GM21447 (cell line): ENCODE measurements around the gene L3MBTL4.
"Not testable (repeated sequence)": the region's sequence is repeated elsewhere in the genome, so short reads cannot be mapped to it uniquely, and the experiment has no call there.

Experiments used
- ATAC-seq: cut with Tn5 transposase; IDR thresholded peaks from one replicate; pipeline ENCODE4 v1.9.1; 2021; ENCODE audit not compliant: unreplicated experiment

The L3MBTL4 gene

DNA sequence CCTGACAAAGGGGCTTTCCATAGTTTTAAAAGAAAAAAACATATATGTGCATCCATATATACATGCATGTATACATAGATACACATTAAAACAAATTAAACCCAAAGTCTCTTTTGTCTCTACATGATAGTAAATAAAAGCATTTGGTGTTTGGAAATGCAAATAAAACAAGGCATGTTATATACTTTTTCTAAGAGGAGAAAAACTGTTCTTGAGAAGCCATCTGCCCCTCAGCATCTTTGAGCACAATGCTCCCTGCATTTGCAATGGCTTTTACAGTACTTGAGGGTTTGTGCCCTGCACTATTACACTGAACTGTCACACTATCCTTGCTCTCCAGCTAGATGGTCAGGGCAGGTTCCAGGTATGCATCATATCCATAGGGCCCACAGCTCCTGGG lies 210.2 kb downstream of the L3MBTL4 start:
- no peak for ATAC-seq

- no peak for ATAC-seq
Measured at GRCh38 chr18:6203791-6204190, 210.9 kb downstream of the L3MBTL4 start.

DNA sequence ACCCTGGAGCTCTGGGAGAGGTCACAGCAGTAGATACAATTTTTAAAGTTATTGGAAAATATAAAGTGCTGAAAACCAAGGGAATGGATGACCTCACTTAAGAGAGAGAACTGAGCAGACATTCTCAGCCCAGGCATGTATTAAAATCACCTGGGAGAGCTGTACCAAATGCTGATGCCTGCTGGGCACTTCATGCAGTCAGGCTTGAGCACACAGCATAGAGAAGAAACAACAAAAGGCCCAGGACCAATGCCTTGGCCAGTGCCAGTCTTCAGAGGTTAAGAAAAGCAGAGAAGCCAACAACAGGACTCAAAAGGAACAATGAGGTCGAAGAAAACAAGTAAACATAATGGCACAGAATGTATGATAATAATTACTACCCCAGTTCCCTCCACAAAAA lies 211.8 kb downstream of the L3MBTL4 start:
- no peak for ATAC-seq

- no peak for ATAC-seq
Measured at GRCh38 chr18:6200204-6200774, 214.4 kb downstream of the L3MBTL4 start.

DNA sequence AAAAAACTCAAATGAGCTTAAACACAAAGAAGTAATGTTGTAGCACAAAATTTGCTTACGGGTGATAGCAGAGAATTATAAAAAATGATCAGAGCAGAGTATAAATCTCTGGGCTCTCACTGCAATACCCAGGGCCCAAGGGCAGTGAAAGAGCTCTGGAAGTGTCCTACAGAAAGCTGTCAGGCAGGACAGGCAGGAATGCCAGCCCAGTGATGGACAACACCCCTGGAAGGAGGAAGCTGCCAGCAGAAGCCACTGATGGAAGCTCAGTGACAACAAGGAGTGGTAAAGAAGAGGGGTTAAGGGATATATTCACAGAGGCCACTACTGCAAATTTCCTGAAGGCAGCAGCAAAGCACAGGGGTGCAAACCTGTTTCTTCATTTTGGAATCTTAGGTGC lies 214.9 kb downstream of the L3MBTL4 start:
- ATAC-seq, result no peak

GRCh38 chr18:6198585-6198984 lies 216.1 kb downstream of the L3MBTL4 start:
- no peak for ATAC-seq

DNA sequence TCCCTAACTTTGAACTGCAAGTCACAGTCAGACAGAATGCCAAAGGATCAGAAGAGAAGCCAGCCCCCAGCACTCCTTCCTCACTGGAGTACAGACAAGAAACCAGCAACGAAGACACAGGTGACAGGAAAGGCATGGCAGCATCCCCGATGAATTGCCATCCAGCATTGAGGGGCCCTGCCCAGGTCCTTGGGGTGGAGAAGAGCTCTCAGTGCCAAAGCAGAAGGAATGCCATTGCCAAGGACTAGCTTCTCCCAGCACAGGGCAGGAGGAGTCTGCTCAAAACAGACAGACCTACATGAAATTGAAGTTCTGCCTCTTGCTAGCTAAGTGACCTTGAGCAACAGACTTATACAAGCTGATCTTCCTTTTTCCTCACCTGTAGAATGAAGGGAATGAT lies 220.1 kb downstream of the L3MBTL4 start:
- no peak for ATAC-seq

DNA sequence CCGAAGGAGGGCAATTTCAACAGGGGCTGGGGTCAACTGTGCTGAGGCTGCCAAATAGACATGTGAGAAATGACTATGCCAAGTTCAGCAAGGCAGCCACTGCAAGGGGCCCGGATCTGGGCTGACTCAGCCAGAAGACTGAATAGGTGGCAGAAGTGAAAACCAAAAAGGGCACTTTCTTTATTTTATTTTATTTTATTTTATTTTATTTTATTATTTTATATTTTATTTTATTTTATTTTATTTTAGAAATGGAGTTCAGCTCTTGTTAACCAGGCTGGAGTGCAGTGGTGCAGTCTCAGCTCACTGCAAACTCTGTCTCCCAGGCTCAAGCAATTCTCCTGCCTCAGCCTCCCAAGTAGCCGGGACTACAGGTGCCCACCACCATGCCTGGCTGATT lies 228.9 kb downstream of the L3MBTL4 start:
- not testable (repeated sequence) for ATAC-seq

DNA sequence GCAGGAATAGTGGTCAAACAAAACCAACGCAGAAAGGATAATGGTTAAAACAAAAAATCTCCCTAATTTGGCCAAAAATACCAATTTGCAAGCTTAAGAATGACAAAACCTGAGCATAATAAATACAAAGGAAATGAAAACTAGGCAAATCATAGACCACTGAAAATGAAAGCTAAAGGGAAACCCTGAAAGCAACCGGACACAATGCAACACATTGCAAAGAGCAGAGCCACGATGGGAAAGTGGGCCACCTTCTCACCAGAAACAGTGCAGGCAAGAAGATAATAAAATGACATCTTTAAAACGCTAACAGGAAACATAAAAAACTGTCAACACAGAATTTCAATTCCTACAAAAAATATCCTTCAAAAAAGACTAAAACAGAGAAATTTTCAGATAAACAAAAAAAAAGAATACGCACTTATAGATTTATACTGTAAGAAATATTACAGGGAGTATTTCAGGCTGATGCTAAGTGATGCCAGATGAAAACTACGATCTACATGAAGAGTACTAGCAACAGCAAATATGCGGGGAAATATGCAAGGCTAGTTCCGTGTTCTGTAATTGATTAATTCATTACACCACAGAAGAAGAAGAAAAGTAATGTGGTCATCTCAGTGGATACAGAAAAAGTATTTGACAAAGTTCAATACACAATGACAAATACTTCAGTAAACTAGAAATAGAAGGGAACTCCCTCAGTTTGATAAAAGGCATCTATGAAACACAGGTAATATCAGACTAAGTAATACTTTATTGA lies 239.5 kb downstream of the L3MBTL4 start:
- no peak for ATAC-seq

DNA sequence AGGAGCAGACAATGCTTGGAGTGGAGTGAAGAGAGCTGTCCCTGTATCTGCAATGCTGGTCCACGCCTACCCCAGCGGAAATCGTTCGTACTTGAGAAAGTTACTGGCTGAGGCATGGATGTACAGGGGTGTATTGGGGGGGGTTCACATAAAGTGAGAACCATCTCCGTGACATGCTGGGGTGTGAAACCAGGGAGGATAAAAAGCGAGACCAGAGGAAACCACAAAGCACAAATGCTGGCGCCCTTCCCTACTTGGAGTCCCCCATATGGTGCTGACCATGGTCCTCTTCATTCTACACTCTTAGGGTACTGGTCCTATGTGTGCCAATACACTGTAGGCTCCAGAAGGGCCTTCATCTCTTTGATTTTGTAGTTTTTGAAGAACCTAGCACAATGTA lies 244.1 kb downstream of the L3MBTL4 start:
- ATAC-seq, result no peak

- ATAC-seq, result no peak
Measured at GRCh38 chr18:6161549-6161948, 253.2 kb downstream of the L3MBTL4 start.

- no peak for ATAC-seq
Measured at GRCh38 chr18:6159426-6159825, 255.3 kb downstream of the L3MBTL4 start.

GRCh38 chr18:6158958-6159357 lies 255.8 kb downstream of the L3MBTL4 start:
- ATAC-seq, result no peak

DNA sequence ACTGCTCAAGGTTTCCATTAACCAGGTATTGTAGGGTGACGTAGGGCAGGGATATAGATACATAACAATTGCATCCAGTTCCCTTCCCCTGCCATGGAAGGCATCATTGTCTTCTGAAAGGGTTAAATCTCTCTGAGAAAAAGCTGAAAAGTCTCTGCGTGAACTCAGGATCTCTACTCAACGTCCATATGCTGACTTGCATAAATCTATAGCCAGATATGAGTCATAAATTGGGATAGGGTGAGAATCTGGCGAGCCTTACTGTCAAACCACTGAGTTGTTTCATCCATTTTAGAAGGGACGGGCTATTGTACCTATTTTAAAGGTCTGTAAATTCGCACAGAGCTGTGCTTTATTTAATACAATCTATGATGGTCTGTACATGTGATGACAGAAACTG lies 258.3 kb downstream of the L3MBTL4 start:
- no peak for ATAC-seq

GRCh38 chr18:6155707-6156106 lies 259.0 kb downstream of the L3MBTL4 start:
- no peak for ATAC-seq

- no peak for ATAC-seq
Measured at GRCh38 chr18:6150430-6150829, 264.3 kb downstream of the L3MBTL4 start.

- ATAC-seq, result no peak
Measured at GRCh38 chr18:6146307-6146661, 268.4 kb downstream of the L3MBTL4 start.

DNA sequence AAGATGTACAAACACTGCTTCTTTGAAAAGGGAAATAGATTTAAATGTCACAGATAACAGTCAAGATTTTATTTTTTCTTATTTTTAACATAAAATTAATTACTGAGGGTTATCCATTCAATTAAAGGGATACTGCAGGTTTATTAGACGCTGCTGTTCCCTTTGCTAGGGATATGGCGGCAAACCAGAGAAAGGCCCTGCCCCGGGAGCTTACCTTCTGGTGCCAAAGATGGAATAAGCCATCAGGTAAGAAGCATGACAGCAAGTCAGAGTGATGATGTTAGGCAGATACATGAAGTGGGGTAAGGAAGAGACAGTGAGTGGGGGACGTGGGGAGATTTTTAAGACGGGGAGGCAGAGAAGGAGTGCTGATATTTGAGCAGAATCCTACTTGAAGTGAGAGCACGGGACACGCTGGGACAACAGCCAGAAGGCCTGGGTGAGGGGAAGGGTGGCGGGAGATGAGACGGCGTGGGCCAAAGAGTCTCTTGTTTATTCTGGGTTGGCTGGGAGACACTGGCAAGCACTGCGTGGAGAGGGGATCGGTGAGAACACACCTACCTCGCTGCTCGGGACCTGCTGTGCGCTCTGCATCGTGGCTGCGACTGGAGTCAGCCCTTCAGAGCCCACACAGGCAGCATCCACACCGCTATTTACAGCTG lies 268.9 kb downstream of the L3MBTL4 start:
- no peak for ATAC-seq

GRCh38 chr18:6139007-6139406 lies 275.7 kb downstream of the L3MBTL4 start:
- no peak for ATAC-seq

GRCh38 chr18:6135901-6136300 lies 278.8 kb downstream of the L3MBTL4 start:
- ATAC-seq, result not testable (repeated sequence)

- not testable (repeated sequence) for ATAC-seq
Measured at GRCh38 chr18:6135029-6135428, 279.7 kb downstream of the L3MBTL4 start.

DNA sequence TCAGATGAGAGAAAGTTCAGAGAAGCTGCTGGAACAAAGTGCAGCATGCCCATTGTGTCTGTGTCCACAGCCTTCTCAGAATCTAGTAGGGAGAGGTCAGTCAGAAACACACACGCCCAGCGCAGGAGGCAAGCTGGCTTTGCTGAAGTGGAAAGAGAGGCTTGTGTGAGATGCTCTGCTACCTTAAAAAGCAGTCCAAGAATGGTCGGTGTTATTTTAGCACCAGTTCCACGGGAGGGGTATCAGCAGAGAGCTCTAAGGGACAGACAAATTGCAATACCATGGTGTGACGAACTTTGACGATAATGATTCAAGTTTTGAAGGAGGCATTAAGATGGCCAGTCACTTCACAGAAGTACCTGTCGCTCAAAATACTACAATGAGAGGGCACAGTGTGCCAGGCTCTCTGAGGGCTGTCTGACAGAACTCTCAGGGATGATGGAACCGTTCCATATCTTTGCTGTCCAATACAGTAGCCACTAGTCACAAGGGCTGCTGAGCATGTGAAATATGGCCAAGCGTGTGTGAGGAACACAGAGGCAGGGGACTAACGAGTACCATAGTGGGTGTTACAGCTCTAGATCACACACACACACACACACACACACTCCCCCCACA lies 281.9 kb downstream of the L3MBTL4 start:
- no peak for ATAC-seq
